Measurements from ENCODE around the gene STAT2.
A peak's percentile ranks its signal among the peaks of the same experiment; 100 is the strongest.
"Not testable (repeated sequence)": the region's sequence is repeated elsewhere in the genome, so short reads cannot be mapped to it uniquely, and the experiment has no call there.

Gene STAT2

GRCh38 chr12:56330936-56331490 lies 28.9 kb downstream of the STAT2 start:
- DNase-seq (ENCODE audit: low spot score): no peak

DNA sequence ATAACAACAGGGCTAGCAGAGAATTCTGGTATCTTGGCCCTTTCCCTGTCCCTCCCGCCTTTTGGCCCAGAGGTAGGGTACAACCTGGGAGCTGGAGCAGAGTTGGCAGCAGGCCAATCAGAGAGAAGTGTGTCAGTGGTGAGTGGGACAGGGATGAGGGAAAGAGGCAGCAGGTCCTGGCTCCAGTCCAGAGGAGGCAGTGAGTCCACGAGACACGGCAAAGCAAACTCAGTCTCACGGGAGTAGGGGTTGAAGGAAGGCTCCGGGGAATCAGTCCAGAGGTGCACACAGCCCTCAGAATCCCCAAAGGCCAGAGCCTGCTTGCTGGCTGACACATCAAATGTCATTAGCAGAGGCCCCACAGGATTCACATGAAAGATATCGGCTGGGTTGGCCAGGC lies 33.4 kb downstream of the STAT2 start:
- DNase-seq (ENCODE audit: low spot score): no peak

DNA sequence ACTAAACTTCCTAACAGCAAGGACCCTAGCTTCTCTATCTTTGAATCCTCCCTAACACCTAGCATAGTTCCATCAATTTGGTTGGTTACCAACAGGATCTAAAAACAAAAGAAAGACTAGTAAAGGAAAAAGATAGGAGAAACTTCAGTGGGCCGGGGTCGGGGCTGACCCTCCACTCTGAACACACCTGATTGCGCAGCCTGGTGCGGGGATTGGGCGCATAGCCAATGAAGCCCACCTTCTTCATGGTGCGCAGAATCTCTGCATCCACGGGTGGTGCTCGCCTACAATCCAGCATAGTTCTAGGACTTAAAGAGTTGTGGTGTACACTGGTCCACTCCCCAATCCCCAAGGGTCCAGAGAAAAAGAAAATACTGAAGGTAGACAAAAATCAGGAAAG lies 33.8 kb downstream of the STAT2 start:
- no peak for DNase-seq (ENCODE audit: low spot score)

- no peak for DNase-seq (ENCODE audit: low spot score)
Measured at GRCh38 chr12:56324206-56324605, 35.7 kb downstream of the STAT2 start.

DNA sequence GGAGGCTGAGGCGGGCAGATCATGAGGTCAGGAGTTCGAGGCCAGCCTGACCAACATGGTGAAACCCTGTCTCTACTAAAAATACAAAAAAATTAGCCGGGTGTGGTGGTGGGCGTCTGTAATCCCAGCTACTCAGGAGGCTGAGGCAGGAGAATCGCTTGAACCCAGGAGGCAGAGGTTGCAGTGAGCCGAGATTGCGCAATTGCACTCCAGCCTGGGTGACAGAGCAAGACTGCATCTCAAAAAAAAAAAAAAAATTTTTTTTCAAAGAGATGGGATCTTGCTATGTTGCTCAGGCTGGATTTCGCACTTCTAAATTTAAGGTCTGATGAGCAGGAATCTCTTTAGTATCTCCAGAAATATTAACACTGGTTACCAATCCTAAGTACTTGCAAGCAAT lies 38.3 kb downstream of the STAT2 start:
- not testable (repeated sequence) for DNase-seq (ENCODE audit: low spot score)

GRCh38 chr12:56321027-56321426 lies 38.9 kb downstream of the STAT2 start:
- DNase-seq (ENCODE audit: low spot score): no peak

DNA sequence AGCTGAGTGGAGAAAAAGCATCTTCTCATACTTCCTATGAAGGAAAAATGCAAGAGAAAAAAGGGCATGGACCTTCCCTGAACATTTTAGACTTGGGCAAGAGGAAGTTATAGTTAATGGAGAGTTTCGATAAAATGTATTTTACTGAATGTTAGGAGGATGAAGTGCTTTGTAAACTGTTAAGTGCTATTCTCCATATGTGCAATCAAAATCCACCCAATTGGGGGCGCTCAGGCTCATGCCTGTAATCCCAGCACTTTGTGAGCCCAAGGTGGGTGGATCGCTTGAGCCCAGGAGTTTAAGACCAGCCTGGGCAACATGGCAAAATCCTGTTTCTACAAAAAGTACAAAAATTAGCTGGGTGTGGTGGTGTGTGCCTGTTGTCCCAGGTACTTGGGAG lies 42.2 kb downstream of the STAT2 start:
- DNase-seq (ENCODE audit: low spot score): no peak

DNA sequence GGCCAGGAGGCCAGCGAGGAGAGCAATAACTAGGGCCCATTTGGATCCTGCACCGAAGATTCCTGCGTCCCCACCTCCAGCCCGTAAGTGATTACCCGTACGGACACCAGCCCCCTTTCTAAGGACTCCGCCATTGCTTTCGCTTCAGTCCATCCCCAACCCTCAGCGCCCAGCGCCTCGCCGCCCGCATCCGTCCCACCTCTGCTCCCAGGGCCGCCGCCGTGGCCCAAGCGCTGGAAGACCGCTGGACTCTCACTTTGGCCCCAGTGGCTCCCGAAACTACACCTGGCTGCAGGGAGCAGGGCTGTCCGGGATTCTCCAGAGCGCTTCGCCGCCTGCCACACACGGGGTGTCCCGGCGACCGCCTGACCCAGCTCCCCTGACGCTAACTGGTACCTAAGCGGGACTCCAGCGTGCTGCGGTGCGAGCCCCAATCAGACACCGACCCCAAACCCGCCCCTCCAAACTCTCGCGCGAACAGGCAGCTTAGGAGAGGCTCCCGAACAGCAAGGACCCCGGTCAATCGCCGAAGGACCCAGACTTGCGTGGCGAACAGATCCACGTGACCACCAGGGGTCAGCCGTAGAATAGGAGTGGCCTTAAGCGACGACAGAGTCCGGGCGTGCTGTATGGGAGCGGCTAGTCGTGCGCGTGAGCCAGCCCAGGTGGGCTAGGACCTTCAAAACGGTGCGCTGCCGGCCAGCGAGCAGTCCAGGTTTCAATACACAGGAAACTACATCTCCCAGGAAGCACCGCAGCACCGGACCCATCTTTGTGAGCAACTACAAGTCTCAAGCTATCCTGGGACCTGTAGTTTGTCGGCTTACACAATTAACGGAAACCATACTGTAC lies 44.1 kb downstream of the STAT2 start, which contains the start of gene CNPY2:
Gene CNPY2 (minus strand): TSS at position 367 of the 852 bp plus-strand sequence. CDS start 771 bp downstream, outside the sequence.
- DNase-seq (ENCODE audit: low spot score): peak; percentile 96

GRCh38 chr12:56315249-56315621 lies 44.7 kb downstream of the STAT2 start:
- peak; percentile 66 for DNase-seq (ENCODE audit: low spot score)

- DNase-seq (ENCODE audit: low spot score): no peak
Measured at GRCh38 chr12:56311003-56311402, 48.9 kb downstream of the STAT2 start.

DNA sequence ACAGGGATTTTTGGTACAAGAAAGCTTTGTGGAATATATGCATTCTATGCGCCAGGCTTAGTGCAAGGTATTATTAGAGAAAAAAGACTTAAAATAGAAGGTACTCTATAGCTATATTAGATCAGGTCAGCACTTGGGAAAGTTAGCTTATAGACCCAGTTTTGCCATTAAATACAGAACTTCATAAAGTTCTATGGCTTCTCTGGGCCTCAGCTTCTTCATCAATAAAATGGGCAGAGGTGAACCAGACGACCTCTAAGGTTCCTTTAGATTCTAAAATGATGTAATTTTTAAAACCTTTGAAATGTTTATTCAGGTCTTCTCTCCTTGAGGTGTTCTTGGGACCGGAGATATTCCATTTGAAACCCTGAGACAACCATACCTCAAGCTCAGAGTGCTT lies 51.2 kb downstream of the STAT2 start:
- DNase-seq (ENCODE audit: low spot score): no peak

DNA sequence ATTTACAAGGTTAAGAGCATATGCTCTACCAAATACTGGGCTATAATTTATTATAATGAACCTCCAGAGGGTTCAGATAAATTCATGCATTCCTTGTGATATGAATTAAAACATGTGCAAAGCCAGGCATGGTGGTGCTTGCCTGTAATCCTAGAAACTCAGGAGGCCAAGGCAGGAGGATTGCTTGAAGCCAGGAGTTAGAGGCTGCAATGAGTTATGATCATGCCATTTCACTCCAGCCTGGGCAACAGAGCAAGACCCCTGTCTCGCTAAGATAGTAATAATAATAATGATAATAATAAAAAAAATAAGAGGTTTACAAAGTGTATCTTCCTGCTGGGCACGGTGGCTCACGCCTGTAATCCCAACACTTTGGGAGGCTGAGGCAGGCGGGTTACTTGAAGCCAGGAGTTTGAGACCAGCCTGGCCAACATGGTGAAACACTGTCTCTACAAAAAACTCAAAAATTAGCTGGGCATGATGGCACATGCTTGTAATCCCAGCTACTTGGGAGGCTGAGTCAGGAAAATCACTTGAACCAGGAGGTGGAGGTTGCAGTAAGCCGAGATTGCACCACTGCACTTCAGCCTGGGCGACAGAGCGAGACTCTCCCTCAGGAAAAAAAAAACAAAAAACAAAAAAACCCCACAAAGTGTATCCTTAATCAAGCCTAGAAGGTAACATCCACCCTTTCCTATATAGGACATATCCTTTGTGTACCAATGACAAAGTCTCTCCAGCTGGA lies 52.5 kb downstream of the STAT2 start:
- no peak for DNase-seq (ENCODE audit: low spot score)

DNA sequence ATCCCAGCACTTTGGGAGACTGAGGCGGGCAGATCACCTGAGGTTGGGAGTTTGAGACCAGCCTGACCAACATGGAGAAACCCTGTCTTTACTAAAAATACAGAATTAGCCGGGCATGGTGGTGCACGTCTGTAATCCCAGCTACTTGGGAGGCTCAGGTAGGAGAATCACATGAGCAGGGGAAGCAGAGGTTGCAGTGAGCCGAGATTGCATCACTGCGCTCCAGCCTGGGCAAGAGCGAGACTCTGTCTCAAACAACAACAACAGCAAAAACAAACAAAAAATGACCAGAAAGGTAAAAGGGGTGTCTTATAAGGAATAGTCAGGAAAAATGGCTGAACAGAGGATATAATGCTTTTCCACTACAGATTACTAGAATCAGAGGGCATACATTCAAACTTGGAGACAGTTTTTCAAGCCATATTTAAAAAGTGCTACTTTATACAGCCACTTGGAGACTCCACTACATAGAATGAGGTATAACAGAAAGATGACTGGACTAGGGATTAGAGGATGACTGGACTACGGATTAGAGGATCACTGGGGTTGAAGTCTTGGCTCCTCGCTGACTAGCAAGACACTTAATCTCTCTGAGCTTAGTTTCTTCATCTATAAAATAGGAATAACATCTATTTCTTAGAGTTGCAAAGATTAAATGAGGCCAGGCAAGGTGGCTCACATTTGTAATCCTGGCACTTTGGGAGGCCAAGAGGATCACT lies 54.9 kb downstream of the STAT2 start:
- DNase-seq (ENCODE audit: low spot score): no peak

DNA sequence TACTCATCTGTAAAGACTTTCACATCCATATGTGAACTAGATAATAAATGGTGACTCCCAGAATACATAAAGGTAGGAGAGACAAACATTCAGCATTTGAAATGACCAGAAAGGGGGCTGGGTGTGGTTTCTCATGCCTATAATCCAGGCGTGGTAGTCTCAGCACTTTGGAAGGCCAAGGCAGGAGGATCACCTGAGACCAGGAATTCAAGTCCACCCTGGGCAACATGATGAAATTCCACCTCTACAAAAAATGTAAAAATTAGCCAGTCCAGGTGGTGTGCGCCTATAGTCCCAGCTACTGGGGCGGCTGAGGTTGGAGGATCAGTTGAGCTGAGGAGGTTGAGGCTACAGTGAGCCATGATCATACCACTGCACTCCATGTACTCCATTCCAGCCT lies 55.6 kb downstream of the STAT2 start:
- no peak for DNase-seq (ENCODE audit: low spot score)

GRCh38 chr12:56300644-56301464 lies 59.1 kb downstream of the STAT2 start:
- DNase-seq (ENCODE audit: low spot score): peak; percentile 8

DNA sequence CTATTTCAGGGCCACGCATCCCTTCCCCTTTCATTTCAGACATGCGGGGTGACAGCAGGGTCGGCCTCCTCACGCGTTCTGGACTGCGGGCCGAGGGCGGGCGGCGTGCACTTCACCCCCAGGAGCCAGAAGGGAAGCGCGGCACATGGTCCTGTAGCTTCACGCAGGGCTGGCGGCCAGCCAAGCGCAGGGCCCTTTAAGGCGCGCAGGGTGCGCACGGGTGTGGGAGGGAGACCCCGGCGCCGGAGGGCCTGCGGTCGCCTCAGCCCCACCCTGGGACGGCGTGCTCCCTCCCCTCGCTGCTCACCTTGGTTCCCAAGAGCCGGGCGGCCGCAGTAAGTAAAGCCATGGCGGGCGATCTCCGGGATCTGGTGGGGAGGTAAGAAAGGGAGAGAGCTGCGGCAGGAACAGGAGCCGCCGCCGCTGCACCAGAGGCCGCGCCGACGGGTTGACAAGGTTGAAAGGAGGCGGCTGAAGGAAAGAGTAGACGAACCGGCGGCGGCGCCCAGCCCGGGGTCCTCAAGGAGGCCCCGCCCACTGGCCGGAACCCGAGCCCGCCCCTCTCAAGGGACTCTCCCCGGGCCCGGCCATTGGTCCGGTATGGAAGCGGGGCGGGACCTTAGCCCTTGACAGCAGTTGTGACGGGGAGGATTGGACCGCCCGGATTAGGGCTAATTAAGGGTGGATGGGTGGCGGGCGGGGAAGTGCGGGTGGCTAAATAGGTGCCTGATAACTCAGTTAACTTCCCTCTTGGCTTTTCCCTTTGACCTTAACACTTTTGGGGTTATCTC lies 59.9 kb downstream of the STAT2 start, which contains the start of gene CS:
Gene CS (minus strand): TSS at position 478 of the 791 bp plus-strand sequence. CDS start 129 bp downstream, at position 349.
- DNase-seq (ENCODE audit: low spot score): peak; percentile 99

GRCh38 chr12:56299308-56299852 lies 60.5 kb downstream of the STAT2 start:
- no peak for DNase-seq (ENCODE audit: low spot score)

DNA sequence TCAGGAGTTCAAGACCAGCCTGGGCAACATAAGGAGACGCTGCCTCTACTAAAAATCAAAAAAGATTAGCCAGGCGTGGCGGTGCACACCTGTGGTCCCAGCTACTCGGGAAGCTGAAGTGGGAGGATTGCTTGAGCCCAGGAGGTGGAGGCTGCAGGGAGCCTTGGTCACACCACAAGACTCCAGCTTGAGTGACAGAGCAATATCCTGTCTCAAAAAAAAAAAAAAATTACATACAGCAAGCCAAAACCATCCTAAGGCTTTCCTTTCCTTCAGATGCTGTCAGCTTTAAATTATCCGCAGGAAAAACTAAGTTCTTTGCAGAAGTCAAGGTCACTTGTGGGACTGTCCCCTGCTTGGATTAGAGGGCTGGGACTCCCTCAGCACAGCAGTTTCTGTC lies 61.1 kb downstream of the STAT2 start:
- DNase-seq (ENCODE audit: low spot score): no peak

DNA sequence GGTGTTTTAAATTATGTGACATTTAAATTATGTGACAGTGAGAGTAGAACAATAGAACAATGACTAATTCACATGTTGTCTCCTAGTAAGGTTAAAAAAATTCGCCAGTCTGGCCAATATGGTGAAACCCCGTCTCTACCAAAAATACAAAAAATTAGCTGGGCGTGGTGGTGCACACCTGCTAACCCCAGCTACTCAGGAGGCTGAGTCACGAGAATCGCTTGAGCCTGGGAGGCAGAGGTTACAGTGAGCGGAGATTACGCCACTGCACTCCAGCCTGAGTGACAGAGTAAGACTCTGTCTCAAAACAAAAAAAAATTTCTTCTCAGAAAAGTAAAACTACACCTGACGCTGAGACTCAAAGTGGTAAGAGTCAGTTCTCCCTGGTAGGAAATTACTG lies 62.5 kb downstream of the STAT2 start:
- DNase-seq (ENCODE audit: low spot score): no peak

- no peak for DNase-seq (ENCODE audit: low spot score)
Measured at GRCh38 chr12:56296295-56296694, 63.6 kb downstream of the STAT2 start.

All from Ammon's horn (tissue), 1 donor.